ENCODE measurements around the gene DOCK8. TPM values are rescaled to one million over a fixed set of nuclear protein-coding genes. Genes with fewer than 3 reads are reported as not detected.

The DOCK8 gene
- total and polyA plus RNA-seq, 10 donors = 34.3 to 275 (median 184) TPM

DNA sequence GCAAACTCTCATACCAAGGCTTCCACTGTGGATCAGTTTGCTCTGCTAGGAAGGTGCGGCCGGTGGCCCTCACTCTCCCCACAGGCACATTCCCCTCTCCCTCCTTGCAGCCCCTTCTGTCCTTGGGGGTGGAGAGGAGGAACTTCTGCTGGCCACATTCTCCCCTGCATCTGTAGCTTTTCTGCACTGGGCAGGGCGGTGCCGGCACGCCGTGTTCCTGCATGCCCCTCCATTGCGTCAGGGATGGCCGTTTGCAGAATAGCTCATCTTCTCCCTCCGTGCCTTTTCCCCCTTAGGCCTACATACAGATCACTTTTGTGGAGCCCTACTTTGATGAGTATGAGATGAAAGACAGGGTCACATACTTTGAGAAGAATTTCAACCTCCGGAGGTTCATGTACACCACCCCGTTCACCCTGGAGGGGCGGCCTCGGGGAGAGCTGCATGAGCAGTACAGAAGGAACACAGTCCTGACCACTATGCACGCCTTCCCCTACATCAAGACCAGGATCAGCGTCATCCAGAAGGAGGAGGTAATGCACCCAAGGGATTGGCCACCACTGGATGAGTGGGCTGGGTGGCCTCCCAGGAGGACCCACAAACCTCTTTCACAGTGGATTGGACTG lies 231.5 kb downstream of the DOCK8 start:
- H3K36me3 ChIP-seq = peaks cover 6 to 100% (median 93%) of the 10 kb centered on the region in 6 donors
- TF ChIP-seq POLR2AphosphoS5 (IDR thresholded peaks at IDR 0.05) = peak; percentile 27 to 47 (median 29)
- TF ChIP-seq, protein P1, sequence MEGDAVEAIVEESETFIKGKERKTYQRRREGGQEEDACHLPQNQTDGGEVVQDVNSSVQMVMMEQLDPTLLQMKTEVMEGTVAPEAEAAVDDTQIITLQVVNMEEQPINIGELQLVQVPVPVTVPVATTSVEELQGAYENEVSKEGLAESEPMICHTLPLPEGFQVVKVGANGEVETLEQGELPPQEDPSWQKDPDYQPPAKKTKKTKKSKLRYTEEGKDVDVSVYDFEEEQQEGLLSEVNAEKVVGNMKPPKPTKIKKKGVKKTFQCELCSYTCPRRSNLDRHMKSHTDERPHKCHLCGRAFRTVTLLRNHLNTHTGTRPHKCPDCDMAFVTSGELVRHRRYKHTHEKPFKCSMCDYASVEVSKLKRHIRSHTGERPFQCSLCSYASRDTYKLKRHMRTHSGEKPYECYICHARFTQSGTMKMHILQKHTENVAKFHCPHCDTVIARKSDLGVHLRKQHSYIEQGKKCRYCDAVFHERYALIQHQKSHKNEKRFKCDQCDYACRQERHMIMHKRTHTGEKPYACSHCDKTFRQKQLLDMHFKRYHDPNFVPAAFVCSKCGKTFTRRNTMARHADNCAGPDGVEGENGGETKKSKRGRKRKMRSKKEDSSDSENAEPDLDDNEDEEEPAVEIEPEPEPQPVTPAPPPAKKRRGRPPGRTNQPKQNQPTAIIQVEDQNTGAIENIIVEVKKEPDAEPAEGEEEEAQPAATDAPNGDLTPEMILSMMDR (IDR thresholded peaks at IDR 0.05 in 8 of 11, conservative IDR thresholded peaks at IDR 0.05 in 3 of 11) = no peak
- H3K4me3 ChIP-seq = no peak overlapping the region
- DNase-seq = no peak
- no peaks in the 10 kb centered on the region for H3K27me3 ChIP-seq (replicated peaks in 1 of 7)
- WGBS, 5 donors = 75 to 94% (median 89%) methylated on average over 14 to 15 of the region's 15 CpGs
- H3K4me1 ChIP-seq = peaks cover 0 to 33% (median 0%) of the 10 kb centered on the region in 6 donors
- intact Hi-C loops (cut with DNase I; ENCODE audit: low total_unique reads) = no loop called here
- no peaks in the 10 kb centered on the region for H3K9me3 ChIP-seq
- peak overlapping the region in 3 of 8 donors; percentile 16 to 47 (median 21) for H3K27ac ChIP-seq

GRCh38 chr9:447230-448025 lies 232.8 kb downstream of the DOCK8 start:
- DNase-seq = no peak
- intact Hi-C loops (cut with DNase I; ENCODE audit: low total_unique reads) = no loop called here
- 54 to 69% (median 62%) methylated on average over 4 of the region's 4 CpGs for WGBS, 5 donors
- no peaks in the 10 kb centered on the region for H3K27me3 ChIP-seq (replicated peaks in 1 of 7)
- no peak overlapping the region for H3K4me3 ChIP-seq
- peak overlapping the region in 4 of 8 donors; percentile 16 to 47 (median 31) for H3K27ac ChIP-seq
- TF ChIP-seq POLR2AphosphoS5 (IDR thresholded peaks at IDR 0.05) (peak in 1 of 3 donors; percentile 32), POLR2A (IDR thresholded peaks at IDR 0.05) (no peak)
- TF ChIP-seq, protein P1 (IDR thresholded peaks at IDR 0.05 in 8 of 11, conservative IDR thresholded peaks at IDR 0.05 in 3 of 11) = no peak
- peaks cover 0 to 33% (median 0%) of the 10 kb centered on the region in 6 donors for H3K4me1 ChIP-seq
- peaks cover 6 to 100% (median 92%) of the 10 kb centered on the region in 6 donors for H3K36me3 ChIP-seq
- no peaks in the 10 kb centered on the region for H3K9me3 ChIP-seq

- Histone ChIP-seq H3K27ac (no peak overlapping the region), H3K4me3 (no peak overlapping the region), H3K36me3 (peaks cover 6 to 100% (median 91%) of the 10 kb centered on the region in 6 donors), H3K4me1 (peaks cover 0 to 25% (median 0%) of the 10 kb centered on the region in 6 donors), H3K27me3 (replicated peaks in 1 of 7) (no peaks in the 10 kb centered on the region), H3K9me3 (no peaks in the 10 kb centered on the region)
- intact Hi-C loops (cut with DNase I; ENCODE audit: low total_unique reads) = no loop called here
- TF ChIP-seq POLR2AphosphoS5 (IDR thresholded peaks at IDR 0.05) (no peak), POLR2A (IDR thresholded peaks at IDR 0.05) (no peak)
- TF ChIP-seq, protein P1 (IDR thresholded peaks at IDR 0.05 in 8 of 11, conservative IDR thresholded peaks at IDR 0.05 in 3 of 11) = no peak
- no peak for DNase-seq
- 41 to 74% (median 68%) methylated on average over 2 of the region's 2 CpGs for WGBS, 5 donors
Observed at GRCh38 chr9:450057-450456, 235.4 kb downstream of the DOCK8 start.

GRCh38 chr9:450561-450960 lies 235.9 kb downstream of the DOCK8 start:
- Histone ChIP-seq H3K27me3 (replicated peaks in 1 of 7) (no peaks in the 10 kb centered on the region), H3K4me1 (peaks cover 0 to 22% (median 0%) of the 10 kb centered on the region in 6 donors), H3K9me3 (no peaks in the 10 kb centered on the region), H3K27ac (no peak overlapping the region), H3K4me3 (no peak overlapping the region), H3K36me3 (peaks cover 6 to 100% (median 91%) of the 10 kb centered on the region in 6 donors)
- no peak for DNase-seq
- WGBS, 5 donors = 83 to 93% (median 91%) methylated on average over 4 of the region's 4 CpGs
- intact Hi-C loops (cut with DNase I; ENCODE audit: low total_unique reads) = no loop called here
- TF ChIP-seq, protein P1 (IDR thresholded peaks at IDR 0.05 in 8 of 11, conservative IDR thresholded peaks at IDR 0.05 in 3 of 11) = no peak
- no peak for TF ChIP-seq POLR2AphosphoS5 (IDR thresholded peaks at IDR 0.05)
- TF ChIP-seq POLR2A (IDR thresholded peaks at IDR 0.05) = no peak
